Tibial nerve (tissue), 3 donors: ENCODE results near the gene GTF3C1.

Source experiments
- POLR2A ChIP-seq, 2 donors: fragments of 450-650 bp; IDR thresholded peaks; one replicate each; pipeline ENCODE4 v1.6.1; 2017; ENCODE audit warnings: antibody characterized with exemption in 2 of 2, mild to moderate bottlenecking in 2 of 2, moderate library complexity in 2 of 2
- TF ChIP-seq, protein P1 (sequence below), 5 experiments: fragments of 200-600 bp in 3 of 5; fragments of 450-650 bp in 2 of 5; sonication (generic) in 3 of 5; IDR thresholded peaks; one replicate each; pipeline ENCODE4 v1.5.1; 2016 to 2019; ENCODE audit warnings: antibody characterized with exemption in 5 of 5, mild to moderate bottlenecking in 3 of 5, moderate library complexity in 2 of 5

GRCh38 chr16:27550582-27550920, 838 bp upstream of the GTF3C1 start:
- TF ChIP-seq, protein P1, sequence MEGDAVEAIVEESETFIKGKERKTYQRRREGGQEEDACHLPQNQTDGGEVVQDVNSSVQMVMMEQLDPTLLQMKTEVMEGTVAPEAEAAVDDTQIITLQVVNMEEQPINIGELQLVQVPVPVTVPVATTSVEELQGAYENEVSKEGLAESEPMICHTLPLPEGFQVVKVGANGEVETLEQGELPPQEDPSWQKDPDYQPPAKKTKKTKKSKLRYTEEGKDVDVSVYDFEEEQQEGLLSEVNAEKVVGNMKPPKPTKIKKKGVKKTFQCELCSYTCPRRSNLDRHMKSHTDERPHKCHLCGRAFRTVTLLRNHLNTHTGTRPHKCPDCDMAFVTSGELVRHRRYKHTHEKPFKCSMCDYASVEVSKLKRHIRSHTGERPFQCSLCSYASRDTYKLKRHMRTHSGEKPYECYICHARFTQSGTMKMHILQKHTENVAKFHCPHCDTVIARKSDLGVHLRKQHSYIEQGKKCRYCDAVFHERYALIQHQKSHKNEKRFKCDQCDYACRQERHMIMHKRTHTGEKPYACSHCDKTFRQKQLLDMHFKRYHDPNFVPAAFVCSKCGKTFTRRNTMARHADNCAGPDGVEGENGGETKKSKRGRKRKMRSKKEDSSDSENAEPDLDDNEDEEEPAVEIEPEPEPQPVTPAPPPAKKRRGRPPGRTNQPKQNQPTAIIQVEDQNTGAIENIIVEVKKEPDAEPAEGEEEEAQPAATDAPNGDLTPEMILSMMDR (IDR thresholded peaks at IDR 0.05) = no peak
- no peak for TF ChIP-seq POLR2A (IDR thresholded peaks at IDR 0.05)
